Fibroblast of skin of left biceps (primary cell): ENCODE data around the gene NPTX1.

ENCODE experiments used
- DNase-seq, 2 experiments: peaks; one replicate each; pipeline ENCODE4 v3.0.0-alpha.2; 2013; ENCODE audit warnings: low read depth in 2 of 2

NPTX1 gene

DNA sequence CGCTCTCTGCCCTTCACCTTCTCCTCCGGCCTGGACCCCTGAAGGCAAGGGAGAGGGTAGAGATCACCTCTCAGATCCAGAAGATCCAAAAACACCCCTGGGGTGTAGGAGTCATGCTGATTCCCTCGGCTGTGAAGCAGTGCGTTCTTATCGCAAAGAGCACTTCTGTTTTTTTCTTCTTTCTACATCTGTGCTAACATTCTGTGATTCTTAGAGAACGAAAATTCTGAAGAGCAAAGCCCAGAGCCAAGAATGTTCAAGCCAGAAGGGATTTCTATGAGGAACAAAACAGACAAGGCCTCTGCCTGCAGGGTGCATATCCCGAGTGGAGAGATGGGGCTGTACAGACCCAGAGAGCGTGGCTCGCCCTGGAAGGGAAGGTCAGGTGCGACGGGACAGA is 17.2 kb downstream of the NPTX1 start:
- DNase-seq: no peak

- no peak for DNase-seq
Measured at GRCh38 chr17:80458016-80458415, 18.4 kb downstream of the NPTX1 start.

GRCh38 chr17:80457236-80457856 is 19.1 kb downstream of the NPTX1 start:
- DNase-seq: no peak

DNA sequence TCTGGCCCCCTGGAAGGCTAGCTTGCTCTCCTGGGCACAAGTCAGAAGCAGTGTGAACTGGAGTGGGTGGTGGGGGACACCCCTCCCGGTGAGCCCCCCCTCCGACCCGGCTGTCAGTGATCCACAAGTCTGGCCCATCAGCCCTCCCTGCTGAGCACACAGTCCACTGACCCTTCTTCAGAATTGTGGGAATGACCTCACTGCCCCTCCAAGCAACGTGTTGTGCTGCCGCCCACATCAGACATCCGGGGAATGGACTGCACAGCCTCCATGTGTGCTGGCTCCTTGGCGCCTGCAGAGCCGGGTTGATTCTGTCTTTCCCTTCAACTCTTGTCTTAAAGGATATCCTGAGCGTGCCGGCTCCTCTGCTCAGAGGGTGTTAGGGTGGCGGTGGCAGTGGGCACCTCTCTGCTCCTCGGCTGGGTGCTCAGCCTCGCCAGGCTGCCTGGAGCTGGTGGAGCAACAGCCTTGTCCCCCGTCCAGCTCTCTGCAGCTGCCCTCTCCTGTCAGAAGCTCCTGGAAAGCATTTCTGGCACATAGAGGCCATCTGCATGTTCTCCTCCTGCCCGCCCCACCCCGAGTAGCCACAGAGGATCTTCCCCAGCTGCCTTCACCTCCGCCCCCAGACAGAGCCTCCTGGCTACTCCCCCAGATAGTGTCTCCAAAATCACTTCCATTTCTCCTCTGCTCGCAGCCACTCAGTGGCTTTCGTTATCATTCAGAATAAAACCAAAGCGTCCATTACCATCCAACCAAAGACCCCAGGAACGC is 19.8 kb downstream of the NPTX1 start:
- DNase-seq: no peak

- no peak for DNase-seq
Measured at GRCh38 chr17:80455784-80456183, 20.6 kb downstream of the NPTX1 start.

- no peak for DNase-seq
Measured at GRCh38 chr17:80455336-80455710, 21.1 kb downstream of the NPTX1 start.

DNA sequence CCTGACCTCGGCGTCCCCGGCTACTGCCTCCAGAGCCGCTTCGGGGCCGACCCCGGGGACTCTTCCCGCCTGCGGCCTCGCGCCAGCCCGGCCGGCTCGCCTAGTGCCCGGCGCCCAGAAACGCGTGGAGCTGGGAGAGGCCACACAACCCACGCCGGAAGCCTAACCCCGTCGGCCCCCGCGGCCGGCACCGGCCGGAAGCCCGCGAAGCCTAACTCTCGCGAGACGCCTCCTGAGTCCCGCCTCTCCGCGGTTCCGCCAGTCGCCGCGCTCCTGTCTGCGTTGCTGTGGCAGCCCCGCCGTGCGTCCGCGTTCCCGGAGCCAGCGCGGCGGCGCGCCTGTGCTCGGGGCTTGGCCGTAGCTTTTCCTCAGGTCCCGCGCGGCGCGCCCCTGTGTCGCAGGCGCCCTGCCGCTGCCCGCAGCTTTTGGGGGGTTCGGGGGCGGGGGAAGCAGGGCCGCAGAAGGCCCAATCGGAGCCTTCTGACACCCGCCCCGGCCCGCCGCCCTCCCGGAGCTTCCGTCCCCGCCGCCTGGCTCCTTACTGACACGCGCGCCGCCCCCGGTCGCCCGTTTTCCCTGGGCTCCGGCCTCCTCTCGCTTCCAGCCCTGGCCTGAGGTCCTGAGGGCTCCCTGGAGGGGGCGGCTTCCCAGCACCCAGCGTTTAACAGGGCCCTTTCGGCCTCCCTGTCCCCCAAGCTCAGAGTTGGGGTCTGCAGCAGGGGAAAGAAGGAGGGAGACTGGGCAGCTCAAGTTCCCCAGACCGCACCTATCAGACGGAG is 21.7 kb downstream of the NPTX1 start:
- peak; percentile 89 to 90 for DNase-seq

GRCh38 chr17:80453998-80454556 is 22.3 kb downstream of the NPTX1 start:
- DNase-seq: no peak

GRCh38 chr17:80453126-80453997 is 23.0 kb downstream of the NPTX1 start:
- DNase-seq: no peak

DNA sequence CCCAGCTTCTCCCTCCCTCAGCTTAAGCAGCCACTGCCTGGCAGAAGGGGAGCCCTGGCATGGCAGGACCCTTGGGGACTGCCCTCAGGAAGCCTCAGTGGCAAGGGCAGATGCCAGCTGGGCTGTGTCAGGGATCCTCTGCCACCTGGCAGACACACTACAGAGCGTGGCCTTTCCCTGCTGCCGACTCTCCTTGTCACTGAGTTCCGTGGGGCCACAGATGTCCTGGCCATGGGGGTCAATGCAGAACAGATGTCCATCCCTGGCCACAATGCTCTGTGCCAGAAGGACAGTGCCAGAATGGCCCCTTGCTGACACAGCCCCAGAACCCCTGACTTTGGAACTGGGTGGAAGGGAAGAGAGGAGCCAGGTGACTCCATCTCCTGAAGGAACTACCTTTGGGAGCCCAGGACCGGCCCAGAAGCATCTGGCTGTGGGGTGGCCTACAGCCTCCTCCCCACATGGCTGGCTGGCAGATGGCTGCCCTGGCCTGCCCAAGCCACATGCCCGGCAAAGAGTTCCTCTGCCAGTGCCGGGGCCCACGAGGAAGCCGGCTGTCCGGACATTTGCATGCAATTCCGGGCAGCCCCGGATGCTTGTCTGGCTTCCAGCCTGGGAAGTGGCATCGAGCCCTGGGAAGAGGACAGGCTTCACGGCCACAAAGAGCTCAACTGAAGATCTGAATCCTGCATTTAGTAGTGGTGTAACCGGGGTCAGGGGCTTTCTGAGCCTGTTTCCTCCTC is 24.1 kb downstream of the NPTX1 start:
- DNase-seq: no peak

DNA sequence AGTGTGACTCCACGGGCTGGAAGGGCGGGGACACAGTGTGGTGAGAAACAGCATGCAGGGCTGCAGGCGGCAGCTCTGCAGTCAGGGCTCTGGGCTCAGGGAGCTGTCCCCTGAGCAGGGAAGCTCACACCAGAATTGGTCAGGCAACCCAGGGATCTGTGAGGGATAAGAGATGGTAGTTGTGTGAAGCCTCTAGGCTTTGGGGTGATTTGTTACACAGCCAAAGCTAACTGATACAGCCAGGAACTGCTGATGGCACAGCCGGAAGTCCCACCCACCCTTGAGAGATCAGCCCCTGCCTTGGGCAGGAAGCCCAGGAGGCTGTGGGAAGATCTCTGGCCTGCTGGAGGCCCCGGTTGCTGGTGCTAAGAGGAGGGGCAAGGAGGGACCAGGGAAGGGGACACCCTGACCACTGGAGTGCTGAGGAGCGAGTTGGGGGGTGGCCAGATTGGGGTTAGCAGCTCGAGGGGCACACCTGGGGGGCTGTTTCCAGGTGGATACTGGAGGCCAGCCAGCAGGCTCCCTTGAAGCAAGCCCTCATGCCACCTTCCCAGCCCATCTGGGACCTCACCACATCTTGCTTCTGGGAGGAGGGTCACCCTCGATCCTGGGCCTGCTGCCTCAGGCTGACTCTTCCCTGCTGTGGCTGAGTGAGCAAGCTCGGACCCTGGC is 25.2 kb downstream of the NPTX1 start:
- no peak for DNase-seq

DNA sequence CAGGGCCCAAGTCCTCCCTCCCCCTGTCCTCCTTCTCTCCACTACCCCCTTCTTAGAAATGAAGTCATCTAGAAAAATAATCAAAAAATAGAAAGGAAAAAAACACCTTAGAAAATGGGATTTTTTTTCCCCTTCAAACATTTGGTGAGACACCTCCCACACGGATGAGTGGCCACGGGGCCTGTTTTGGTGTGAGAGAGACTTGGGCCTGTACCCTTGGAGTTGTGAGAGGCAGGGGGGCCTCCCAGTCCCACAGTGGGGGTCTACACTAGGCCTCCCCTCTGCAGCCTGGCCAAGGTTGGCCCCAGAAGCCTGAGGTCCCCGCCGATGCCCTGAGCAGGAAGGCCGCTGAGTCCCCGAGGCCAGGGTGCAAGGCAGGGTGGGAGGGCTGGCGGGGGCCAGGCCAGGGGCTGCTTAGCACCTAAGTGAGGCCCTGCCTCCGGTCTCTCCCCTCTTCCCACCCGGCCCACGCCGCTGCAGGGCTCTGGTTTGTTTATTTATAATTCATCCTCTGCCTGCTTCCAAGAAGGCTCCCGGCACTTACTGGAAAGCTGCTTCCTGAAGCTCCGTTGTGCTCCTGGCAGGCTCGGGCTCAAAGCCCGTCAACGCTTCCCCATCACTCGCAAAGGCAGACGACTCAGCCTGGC is 26.4 kb downstream of the NPTX1 start:
- no peak for DNase-seq

GRCh38 chr17:80449194-80449929 is 27.0 kb downstream of the NPTX1 start:
- DNase-seq: no peak

- no peak for DNase-seq
Measured at GRCh38 chr17:80447790-80448189, 28.6 kb downstream of the NPTX1 start.

GRCh38 chr17:80446645-80447405 is 29.6 kb downstream of the NPTX1 start:
- DNase-seq: no peak

DNA sequence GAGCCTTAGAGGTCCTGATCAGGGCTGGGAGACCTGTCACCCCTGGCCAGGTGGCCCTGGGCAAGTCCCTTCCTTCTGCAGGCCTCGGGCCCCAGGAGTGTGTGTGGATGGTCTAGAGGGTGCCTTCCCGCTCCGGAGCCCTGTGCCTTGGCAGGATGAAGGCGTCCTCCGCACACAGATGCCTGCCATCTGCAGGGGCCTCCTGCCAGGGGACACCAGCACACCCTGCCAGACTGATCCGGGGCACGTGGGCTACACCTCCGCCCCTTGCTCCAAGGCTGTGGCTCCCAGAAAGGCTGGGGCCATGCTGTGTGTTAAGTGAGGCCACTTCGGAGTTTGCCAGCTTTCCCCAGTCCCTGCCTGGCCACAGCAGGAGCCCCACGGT is 30.7 kb downstream of the NPTX1 start:
- no peak for DNase-seq

- DNase-seq: no peak
Measured at GRCh38 chr17:80445007-80445725, 31.2 kb downstream of the NPTX1 start.

- DNase-seq: no peak
Measured at GRCh38 chr17:80444644-80444979, 31.8 kb downstream of the NPTX1 start.
